Endothelial cell of umbilical vein (primary cell): ENCODE results near the gene DDX56. TPM values are rescaled to one million over a fixed set of nuclear protein-coding genes. Genes with fewer than 3 reads are reported as not detected.

Source experiments
- BruUV-seq: library from RNA; stranded (reverse); fragments of 400-500 nt; replicated peaks from 2 replicates; lab custom pipeline; 2021; lab: Mats Ljungman, UMichigan
- CTCF ChIA-PET: fragments of 300-600, 350-600 bp; sonication (Branson Sonifier 250); formaldehyde crosslinking; loops from one replicate; lab custom pipeline; 2021; ENCODE audit warnings: antibody characterized with exemption, inconsistent platforms; lab: Charles Lee
- POLR2A ChIA-PET: fragments of 300-600, 350-600 bp; sonication (Branson Sonifier 250); formaldehyde crosslinking; loops from one replicate; lab custom pipeline; 2021; ENCODE audit warnings: antibody characterized with exemption, inconsistent platforms; lab: Charles Lee
- DNase-seq: peaks from one replicate; pipeline ENCODE4 v3.0.0-alpha.2; 2011; ENCODE audit warnings: low read depth, low spot score
- FAIRE-seq: peaks from 2 replicates; lab custom pipeline; 2011; peaks lifted over from hg19 to GRCh38; lab: Jason Lieb, UNC
- H2AFZ ChIP-seq: 2 replicates; pipeline ENCODE4 v1.6.0; 2012; ENCODE audit warnings: low read depth, low read length, control low read depth, inconsistent platforms
- H3K27ac ChIP-seq: 2 replicates; pipeline ENCODE4 v1.5.1; 2011; ENCODE audit warnings: low read depth, mild to moderate bottlenecking, control low read depth, low read length, moderate library complexity; ENCODE audit not compliant: insufficient read depth
- H3K27me3 ChIP-seq, 2 experiments: 2 replicates each; pipeline versions ENCODE4 v1.6.0 to v1.6.1; 2011; ENCODE audit warnings: low read length in 2 of 2, mixed read lengths in 1 of 2; ENCODE audit not compliant: control insufficient read depth in 2 of 2, insufficient read depth in 2 of 2
- H3K36me3 ChIP-seq, 2 experiments: 2 replicates in 1 of 2; 3 replicates in 1 of 2; pipeline ENCODE4 v1.5.1; 2011; ENCODE audit warnings: low read length in 2 of 2, mild to moderate bottlenecking in 1 of 2, moderate library complexity in 1 of 2; ENCODE audit not compliant: control insufficient read depth in 2 of 2, insufficient read depth in 2 of 2; ENCODE audit errors: extremely low read depth in 1 of 2
- H3K4me1 ChIP-seq: 3 replicates; pipeline ENCODE4 v1.5.1; 2011; ENCODE audit warnings: mild to moderate bottlenecking, low read length; ENCODE audit not compliant: control insufficient read depth, insufficient read depth; ENCODE audit errors: extremely low read depth
- H3K4me2 ChIP-seq: 2 replicates; pipeline ENCODE4 v1.6.1; 2011; ENCODE audit warnings: low read length, control low read depth, mixed read lengths; ENCODE audit not compliant: insufficient read depth
- H3K4me3 ChIP-seq, 3 experiments: fragments of 200-600 bp in 1 of 3; sonication (generic), shearing (Covaris generic) in 1 of 3; replicated peaks in 1 of 3; 2 replicates each; pipeline ENCODE4 v1.5.1; 2011 to 2016; ENCODE audit warnings: control low read depth in 3 of 3, low read length in 3 of 3, mild to moderate bottlenecking in 2 of 3, inconsistent platforms in 1 of 3, low read depth in 1 of 3, moderate library complexity in 1 of 3; ENCODE audit not compliant: insufficient read depth in 1 of 3
- H3K79me2 ChIP-seq: 2 replicates; pipeline ENCODE4 v1.6.0; 2012; ENCODE audit warnings: low read length, inconsistent platforms; ENCODE audit not compliant: control insufficient read depth, insufficient read depth
- H3K9ac ChIP-seq: replicated peaks from 2 replicates; pipeline ENCODE3; 2011; ENCODE audit warnings: low read length, control low read depth; ENCODE audit not compliant: insufficient read depth; ENCODE audit errors: extremely low read depth
- H3K9me1 ChIP-seq: replicated peaks from 3 replicates; pipeline ENCODE4 v1.6.0; 2011; ENCODE audit warnings: mild to moderate bottlenecking, low read length; ENCODE audit not compliant: control insufficient read depth, insufficient read depth; ENCODE audit errors: extremely low read depth
- H3K9me3 ChIP-seq: replicated peaks from 2 replicates; pipeline ENCODE4 v1.5.1; 2012; ENCODE audit warnings: low read length, inconsistent platforms; ENCODE audit not compliant: control insufficient read depth, insufficient read depth
- H4K20me1 ChIP-seq: replicated peaks from 2 replicates; pipeline ENCODE3; 2011; ENCODE audit warnings: mild to moderate bottlenecking, low read length; ENCODE audit not compliant: control insufficient read depth, insufficient read depth; ENCODE audit errors: extremely low read depth
- EZH2 ChIP-seq: IDR thresholded peaks from 2 replicates; pipeline ENCODE4 v1.6.1; 2012; ENCODE audit warnings: borderline replicate concordance, low read depth, mild to moderate bottlenecking, moderate library complexity, low read length, inconsistent platforms; ENCODE audit not compliant: severe bottlenecking
- FOS ChIP-seq: IDR thresholded peaks from 2 replicates; pipeline ENCODE4 v1.6.1; 2011; ENCODE audit warnings: mild to moderate bottlenecking, low read length, moderate library complexity, borderline replicate concordance; ENCODE audit not compliant: insufficient read depth
- GATA2 ChIP-seq: IDR thresholded peaks from 2 replicates; pipeline ENCODE4 v1.7.0; 2011; ENCODE audit warnings: low read depth, mild to moderate bottlenecking, moderate library complexity, mixed read lengths, low read length; ENCODE audit not compliant: insufficient read length, insufficient read depth
- JUN ChIP-seq: IDR thresholded peaks from 2 replicates; pipeline ENCODE4 v1.6.1; 2011; ENCODE audit warnings: borderline replicate concordance, low read depth; ENCODE audit not compliant: insufficient read length, insufficient read depth
- POLR2A ChIP-seq: IDR thresholded peaks from 2 replicates; pipeline ENCODE4 v1.6.1; 2012; ENCODE audit warnings: low read depth, mild to moderate bottlenecking, control low read depth, low read length
- dilution Hi-C: fragments of 300-500 bp; cut with MboI; formaldehyde crosslinking; loops from one replicate; pipeline ENCODE4 v1.15.0; 2019; ENCODE audit warnings: low sequenced_read_pairs; ENCODE audit not compliant: extremely low pct_ligation_motif_present
- intact Hi-C: fragments of 100-400 bp; cut with micrococcal nuclease; formaldehyde crosslinking; loops from one replicate; pipeline ENCODE4 v1.10.0; 2022
- polyA plus RNA-seq, 4 experiments: library from polyadenylated mRNA; depleted of rRNA in 3 of 4; stranded (reverse) in 3 of 4; unstranded in 1 of 4; fragments of >200 nt; gene quantifications; 2 replicates each; pipeline versions ENCODE4 v1.2.1 to v1.2.3, GENCODE V29; 2011 to 2012; ENCODE audit warnings: missing spikeins in 1 of 4
- total RNA-seq: library from RNA; stranded (reverse); gene quantifications from 2 replicates; pipeline ENCODE4 v1.2.3, GENCODE V29; 2021
- TF ChIP-seq, protein P1 (sequence below), 2 donors: IDR thresholded peaks; 1 replicate in 1 of 2; 2 replicates in 1 of 2; pipeline ENCODE4 v1.5.1; 2011; ENCODE audit warnings: low read length in 2 of 2, mild to moderate bottlenecking in 2 of 2, moderate library complexity in 2 of 2, control low read depth in 1 of 2, inconsistent platforms in 1 of 2, low read depth in 1 of 2; ENCODE audit not compliant: insufficient read depth in 1 of 2; ENCODE audit errors: extremely low read depth in 1 of 2
- TF ChIP-seq, protein P2 (sequence below): IDR thresholded peaks from 2 replicates; pipeline ENCODE4 v1.6.1; 2011; ENCODE audit not compliant: insufficient read depth, insufficient read length

The DDX56 gene
- total and polyA plus RNA-seq, 2 donors (not counting 3 experiments of a cell fraction or from before 2014, with no cell fraction given): 94.7 to 96.6 TPM

DNA sequence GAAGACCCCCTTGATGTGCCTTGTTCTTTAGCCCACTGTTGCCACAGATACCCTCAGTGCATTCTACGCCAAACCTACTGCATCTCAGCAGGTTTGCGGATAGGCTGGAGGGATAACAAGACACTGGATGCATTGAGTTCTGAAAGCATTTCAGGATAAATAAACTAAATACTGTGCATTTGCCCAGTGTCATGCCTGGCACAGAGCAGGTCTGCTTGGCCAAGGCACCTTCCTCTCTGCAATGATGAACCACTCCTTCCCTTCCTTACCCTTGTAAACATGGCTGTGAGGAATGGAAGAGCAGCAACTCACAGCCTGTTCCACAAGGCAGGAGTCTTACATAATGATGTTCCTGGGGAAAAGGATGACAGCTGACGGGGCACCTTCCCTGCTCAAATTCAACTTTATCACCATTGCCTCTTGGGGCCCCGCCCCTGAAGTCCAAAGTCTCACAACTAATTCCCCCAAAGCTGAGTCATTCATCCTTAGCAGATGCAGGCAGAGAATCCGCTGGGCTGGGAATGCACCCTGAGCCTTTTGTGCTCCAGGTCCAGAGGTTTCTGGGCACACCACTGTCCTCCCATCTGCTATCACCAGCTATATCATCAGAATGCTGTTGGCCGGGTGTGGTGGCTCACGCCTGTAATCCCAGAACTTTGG, 11.6 kb downstream of the DDX56 start:
- no peak overlapping the region for H3K4me3 ChIP-seq
- H3K9me3 ChIP-seq: no peaks in the 10 kb centered on the region
- BruUV-seq: no TSS peak
- peaks cover 8 to 14% of the 10 kb centered on the region in 2 experiments for H3K36me3 ChIP-seq
- FAIRE-seq (no peak), DNase-seq (no peak)
- dilution Hi-C loops (no loop called here), intact Hi-C loops (no loop called here)
- TF ChIP-seq, protein P1, sequence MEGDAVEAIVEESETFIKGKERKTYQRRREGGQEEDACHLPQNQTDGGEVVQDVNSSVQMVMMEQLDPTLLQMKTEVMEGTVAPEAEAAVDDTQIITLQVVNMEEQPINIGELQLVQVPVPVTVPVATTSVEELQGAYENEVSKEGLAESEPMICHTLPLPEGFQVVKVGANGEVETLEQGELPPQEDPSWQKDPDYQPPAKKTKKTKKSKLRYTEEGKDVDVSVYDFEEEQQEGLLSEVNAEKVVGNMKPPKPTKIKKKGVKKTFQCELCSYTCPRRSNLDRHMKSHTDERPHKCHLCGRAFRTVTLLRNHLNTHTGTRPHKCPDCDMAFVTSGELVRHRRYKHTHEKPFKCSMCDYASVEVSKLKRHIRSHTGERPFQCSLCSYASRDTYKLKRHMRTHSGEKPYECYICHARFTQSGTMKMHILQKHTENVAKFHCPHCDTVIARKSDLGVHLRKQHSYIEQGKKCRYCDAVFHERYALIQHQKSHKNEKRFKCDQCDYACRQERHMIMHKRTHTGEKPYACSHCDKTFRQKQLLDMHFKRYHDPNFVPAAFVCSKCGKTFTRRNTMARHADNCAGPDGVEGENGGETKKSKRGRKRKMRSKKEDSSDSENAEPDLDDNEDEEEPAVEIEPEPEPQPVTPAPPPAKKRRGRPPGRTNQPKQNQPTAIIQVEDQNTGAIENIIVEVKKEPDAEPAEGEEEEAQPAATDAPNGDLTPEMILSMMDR (IDR thresholded peaks at IDR 0.05; ENCODE audit: extremely low read depth in 1 of 2, insufficient read depth in 1 of 2, low read depth in 1 of 2, low read length in 2 of 2): no peak
- no peaks in the 10 kb centered on the region for H3K79me2 ChIP-seq
- ChIA-PET CTCF (interaction anchor here (0.7 to 1.9 kb wide), 4 partner anchors 28 to 321 kb away, joined by 3 to 7 read pairs (median 4); no protein-coding TSS in a partner anchor), POLR2A (interaction anchor here (0.6 kb wide), 1 partner anchor 14 kb away, joined by 3 read pairs; no protein-coding TSS in a partner anchor)
- no peaks in the 10 kb centered on the region for H3K9me1 ChIP-seq
- no peaks in the 10 kb centered on the region for H4K20me1 ChIP-seq
- H2AFZ ChIP-seq: no peak overlapping the region
- H3K4me1 ChIP-seq: no peaks in the 10 kb centered on the region
- no peak overlapping the region for H3K9ac ChIP-seq
- H3K27ac ChIP-seq: no peak overlapping the region
- no peak overlapping the region for H3K4me2 ChIP-seq
- H3K27me3 ChIP-seq: no peaks in the 10 kb centered on the region

DNA sequence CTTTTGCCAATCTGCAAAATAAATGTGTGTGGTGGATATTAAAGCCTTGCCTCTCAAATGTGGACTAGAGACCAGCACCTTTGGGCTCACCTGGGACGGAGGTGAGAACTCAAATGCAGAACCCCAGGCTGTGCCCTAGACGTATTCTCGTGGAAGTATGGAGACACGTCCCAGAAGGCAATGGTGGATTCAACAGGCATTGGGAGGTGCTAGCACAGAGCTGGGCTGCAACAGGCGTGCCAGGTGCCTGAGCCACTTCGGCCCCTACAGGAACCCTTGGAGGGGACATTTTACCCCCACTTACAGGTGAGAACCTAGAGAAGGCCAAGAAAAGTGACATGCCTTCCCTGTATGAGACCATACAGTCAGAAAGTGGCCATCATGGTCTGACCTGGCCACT, 12.2 kb downstream of the DDX56 start:
- intact Hi-C loops: no loop called here
- Histone ChIP-seq H3K9me1 (no peaks in the 10 kb centered on the region), H3K36me3 (peaks cover 8 to 13% of the 10 kb centered on the region in 2 experiments), H4K20me1 (no peaks in the 10 kb centered on the region), H3K27ac (no peak overlapping the region), H3K9me3 (no peaks in the 10 kb centered on the region), H3K4me3 (no peak overlapping the region), H2AFZ (no peak overlapping the region), H3K4me1 (no peaks in the 10 kb centered on the region), H3K27me3 (no peaks in the 10 kb centered on the region), H3K4me2 (no peak overlapping the region), H3K9ac (no peak overlapping the region), H3K79me2 (no peaks in the 10 kb centered on the region)
- DNase-seq: no peak
- POLR2A ChIA-PET: interaction anchor here (0.6 kb wide), 1 partner anchor 13 kb away, joined by 3 read pairs; no protein-coding TSS in a partner anchor
- dilution Hi-C loops: no loop called here
- BruUV-seq: no TSS peak
- FAIRE-seq: no peak
- TF ChIP-seq JUN (no peak), EZH2 (no peak), POLR2A (no peak), GATA2 (no peak), FOS (no peak)
- TF ChIP-seq, protein P2, sequence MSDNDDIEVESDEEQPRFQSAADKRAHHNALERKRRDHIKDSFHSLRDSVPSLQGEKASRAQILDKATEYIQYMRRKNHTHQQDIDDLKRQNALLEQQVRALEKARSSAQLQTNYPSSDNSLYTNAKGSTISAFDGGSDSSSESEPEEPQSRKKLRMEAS: no peak
- TF ChIP-seq, protein P1 (IDR thresholded peaks at IDR 0.05; ENCODE audit: extremely low read depth in 1 of 2, insufficient read depth in 1 of 2, low read depth in 1 of 2, low read length in 2 of 2): no peak
- CTCF ChIA-PET: interaction anchor here (1.1 to 1.9 kb wide), 4 partner anchors 27 to 321 kb away, joined by 3 to 7 read pairs (median 4); no protein-coding TSS in a partner anchor
